CD14-positive monocyte (primary cell): Measurements from ENCODE around the gene GSTT4. TPM values are rescaled to one million over a fixed set of nuclear protein-coding genes. Genes with fewer than 3 reads are reported as not detected.

Experiments
- DNase-seq, 3 donors: peaks; one replicate each; pipeline ENCODE4 v3.0.0-alpha.2; 2011 to 2022
- H2AFZ ChIP-seq: 2 replicates; pipeline ENCODE4 v1.6.0; 2012; ENCODE audit warnings: mild to moderate bottlenecking, low read depth, low read length, inconsistent platforms; ENCODE audit not compliant: insufficient read depth, poor library complexity, severe bottlenecking
- H3K27ac ChIP-seq, 2 donors: 1 replicate in 1 of 2; 2 replicates in 1 of 2; pipeline ENCODE4 v1.5.1; 2012 to 2013; ENCODE audit warnings: low read length in 2 of 2, control low read depth in 1 of 2, inconsistent platforms in 1 of 2, low read depth in 1 of 2, mild to moderate bottlenecking in 1 of 2
- H3K27me3 ChIP-seq, 2 donors: one replicate each; pipeline versions ENCODE4 v1.6.0 to v1.6.1; 2011 to 2013; ENCODE audit warnings: low read length in 2 of 2; ENCODE audit not compliant: control insufficient read depth in 2 of 2, insufficient read depth in 2 of 2
- H3K36me3 ChIP-seq, 2 donors: replicated peaks in 1 of 2; 1 replicate in 1 of 2; 2 replicates in 1 of 2; pipeline versions ENCODE4 v1.5.1 to v1.6.1; 2012 to 2013; ENCODE audit warnings: low read length in 2 of 2, control low read depth in 1 of 2, inconsistent platforms in 1 of 2, mild to moderate bottlenecking in 1 of 2; ENCODE audit not compliant: insufficient read depth in 2 of 2, control insufficient read depth in 1 of 2
- H3K4me1 ChIP-seq, 2 donors: 1 replicate in 1 of 2; 2 replicates in 1 of 2; pipeline versions ENCODE4 v1.5.1 to v1.6.1; 2012 to 2013; ENCODE audit warnings: low read length in 2 of 2, control low read depth in 1 of 2, inconsistent platforms in 1 of 2, mild to moderate bottlenecking in 1 of 2, moderate library complexity in 1 of 2; ENCODE audit not compliant: insufficient read depth in 2 of 2, control insufficient read depth in 1 of 2
- H3K4me2 ChIP-seq: replicated peaks from 2 replicates; pipeline ENCODE3; 2012; ENCODE audit warnings: low read length, moderate library complexity, mild to moderate bottlenecking; ENCODE audit not compliant: poor library complexity, severe bottlenecking; ENCODE audit errors: extremely low read depth
- H3K4me3 ChIP-seq, 3 experiments: fragments of 200-600 bp in 1 of 3; sonication (generic) in 1 of 3; replicated peaks in 1 of 3; 1 replicate in 2 of 3; 2 replicates in 1 of 3; pipeline ENCODE4 v1.5.1; 2011 to 2013; ENCODE audit warnings: low read length in 3 of 3, mild to moderate bottlenecking in 3 of 3, control low read depth in 2 of 3, low read depth in 2 of 3, inconsistent platforms in 1 of 3, moderate library complexity in 1 of 3
- H3K79me2 ChIP-seq: 2 replicates; pipeline ENCODE4 v1.6.0; 2012; ENCODE audit warnings: mild to moderate bottlenecking, control low read depth, inconsistent platforms, low read length, moderate library complexity; ENCODE audit not compliant: insufficient read depth
- H3K9ac ChIP-seq: 2 replicates; pipeline ENCODE4 v1.6.0; 2017; ENCODE audit warnings: low read length, mild to moderate bottlenecking; ENCODE audit not compliant: insufficient read depth, poor library complexity, severe bottlenecking
- H3K9me3 ChIP-seq, 2 donors: replicated peaks in 1 of 2; 1 replicate in 1 of 2; 2 replicates in 1 of 2; pipeline versions ENCODE4 v1.5.1 to v1.6.1; 2012 to 2013; ENCODE audit warnings: low read length in 2 of 2, control low read depth in 1 of 2; ENCODE audit not compliant: control insufficient read depth in 1 of 2, insufficient read depth in 1 of 2
- H4K20me1 ChIP-seq: 2 replicates; pipeline ENCODE4 v1.6.0; 2012; ENCODE audit warnings: mild to moderate bottlenecking, low read length, control low read depth, moderate library complexity; ENCODE audit not compliant: insufficient read depth
- H3K27ac Mint-ChIP-seq, 7 donors: one replicate each; pipeline ENCODE4 v1.8.0; 2020; ENCODE audit warnings: mild to moderate bottlenecking in 7 of 7, mixed read lengths in 7 of 7, moderate library complexity in 6 of 7, inconsistent platforms in 2 of 7
- H3K27me3 Mint-ChIP-seq, 3 donors: one replicate each; pipeline ENCODE4 v1.8.0; 2021 to 2022; ENCODE audit warnings: low read depth in 3 of 3, mild to moderate bottlenecking in 3 of 3, mixed read lengths in 3 of 3, moderate library complexity in 3 of 3, inconsistent platforms in 1 of 3
- H3K36me3 Mint-ChIP-seq, 2 donors: one replicate each; pipeline ENCODE4 v1.8.0; 2020; ENCODE audit warnings: mixed read lengths in 2 of 2, inconsistent platforms in 1 of 2, mild to moderate bottlenecking in 1 of 2
- H3K4me1 Mint-ChIP-seq: one replicate; pipeline ENCODE4 v1.8.0; 2020; ENCODE audit warnings: mild to moderate bottlenecking, mixed read lengths
- H3K4me3 Mint-ChIP-seq, 2 donors: one replicate each; pipeline ENCODE4 v1.8.0; 2020; ENCODE audit warnings: mild to moderate bottlenecking in 2 of 2, mixed read lengths in 2 of 2, moderate library complexity in 1 of 2
- H3K9me3 Mint-ChIP-seq, 7 donors: one replicate each; pipeline ENCODE4 v1.8.0; 2020 to 2022; ENCODE audit warnings: mixed read lengths in 7 of 7, mild to moderate bottlenecking in 6 of 7, moderate library complexity in 6 of 7, inconsistent platforms in 2 of 7
- CTCF ChIP-seq: fragments of 200-600 bp; IDR thresholded peaks from one replicate; pipeline ENCODE4 v1.8.0; 2022; ENCODE audit warnings: antibody characterized with exemption, mild to moderate bottlenecking
- WGBS: methylation state at CpG from one replicate; pipeline ENCODE4 v1.1.5; 2013; ENCODE audit warnings: missing lambda C conversion rate; ENCODE audit not compliant: insufficient coverage; 5-methylcytosine and 5-hydroxymethylcytosine counted together
- intact Hi-C, 2 donors: fragments of 100-400 bp; cut with micrococcal nuclease; formaldehyde crosslinking; loops; one replicate each; pipeline versions ENCODE4 v1.15.0 to v1.15.1; 2023
- polyA plus RNA-seq, 3 donors: library from polyadenylated mRNA; depleted of rRNA in 1 of 3; unstranded in 2 of 3; stranded (reverse) in 1 of 3; fragments of 300-500 nt in 2 of 3; fragments of >200 nt in 1 of 3; fragmentation: Illumina TruSeq in 2 of 3; gene quantifications; 1 replicate in 2 of 3; 2 replicates in 1 of 3; pipeline ENCODE4 v1.2.3, GENCODE V29; 2012 to 2021

Gene GSTT4
- polyA plus RNA-seq, 3 donors = not detected

- H3K27ac Mint-ChIP-seq = peak overlapping the region in 1 of 7 donors; percentile 16
- Histone ChIP-seq H3K27ac (no peak overlapping the region), H4K20me1 (no peaks in the 10 kb centered on the region), H3K4me1 (peaks cover 10 to 11% of the 10 kb centered on the region in 2 donors), H3K79me2 (peaks cover 13% of the 10 kb centered on the region), H3K27me3 (no peaks in the 10 kb centered on the region), H3K4me2 (no peak overlapping the region), H3K9ac (no peak overlapping the region), H3K9me3 (no peaks in the 10 kb centered on the region), H2AFZ (no peak overlapping the region), H3K4me3 (no peak overlapping the region), H3K36me3 (no peaks in the 10 kb centered on the region)
- DNase-seq = no peak
- intact Hi-C loops = loop anchor here in 1 of 2 donors (5.0 kb wide), 1 partner anchor 70 kb away; no protein-coding TSS in a partner anchor
- peaks cover 12% of the 10 kb centered on the region for H3K4me1 Mint-ChIP-seq
- peaks cover 0 to 3% (median 1%) of the 10 kb centered on the region in 3 donors for H3K27me3 Mint-ChIP-seq
- H3K9me3 Mint-ChIP-seq = peaks cover 0 to 3% (median 0%) of the 10 kb centered on the region in 7 donors
- no peak overlapping the region for H3K4me3 Mint-ChIP-seq
- 83% methylated on average over 6 of the region's 8 CpGs for WGBS
- no peaks in the 10 kb centered on the region for H3K36me3 Mint-ChIP-seq
- TF ChIP-seq CTCF = no peak
These were observed 2.2 kb upstream of the GSTT4 start for GRCh38 chr22:24007253-24008021.

GRCh38 chr22:24006914-24007214, 1.6 kb upstream of the GSTT4 start:
- H3K9me3 ChIP-seq = no peaks in the 10 kb centered on the region
- H3K36me3 ChIP-seq = no peaks in the 10 kb centered on the region
- no peaks in the 10 kb centered on the region for H3K27me3 ChIP-seq
- no peaks in the 10 kb centered on the region for H3K36me3 Mint-ChIP-seq
- no peak for DNase-seq
- peaks cover 7% of the 10 kb centered on the region for H3K4me1 Mint-ChIP-seq
- no peak overlapping the region for H3K9ac ChIP-seq
- H2AFZ ChIP-seq = no peak overlapping the region
- no peak overlapping the region for H3K4me3 ChIP-seq
- H3K27me3 Mint-ChIP-seq = peaks cover 1 to 3% (median 3%) of the 10 kb centered on the region in 3 donors
- intact Hi-C loops = loop anchor here in 1 of 2 donors (5.0 kb wide), 1 partner anchor 70 kb away; no protein-coding TSS in a partner anchor
- H4K20me1 ChIP-seq = no peaks in the 10 kb centered on the region
- WGBS = 98% methylated on average over 5 of the region's 6 CpGs
- no peak for TF ChIP-seq CTCF
- H3K27ac ChIP-seq = no peak overlapping the region
- no peak overlapping the region for H3K4me3 Mint-ChIP-seq
- peaks cover 4 to 5% of the 10 kb centered on the region in 2 donors for H3K4me1 ChIP-seq
- H3K9me3 Mint-ChIP-seq = peaks cover 0 to 3% (median 0%) of the 10 kb centered on the region in 7 donors
- no peak overlapping the region for H3K4me2 ChIP-seq
- peaks cover 7% of the 10 kb centered on the region for H3K79me2 ChIP-seq
- peak overlapping the region in 1 of 7 donors; percentile 16 for H3K27ac Mint-ChIP-seq
